GM18909 (cell line): ENCODE data around the gene NAP1L1.

Source experiments
- ATAC-seq: cut with Tn5 transposase; IDR thresholded peaks from one replicate; pipeline ENCODE4 v1.9.1; 2021; ENCODE audit warnings: mild to moderate bottlenecking; ENCODE audit not compliant: unreplicated experiment, poor library complexity

NAP1L1 gene, protein sequence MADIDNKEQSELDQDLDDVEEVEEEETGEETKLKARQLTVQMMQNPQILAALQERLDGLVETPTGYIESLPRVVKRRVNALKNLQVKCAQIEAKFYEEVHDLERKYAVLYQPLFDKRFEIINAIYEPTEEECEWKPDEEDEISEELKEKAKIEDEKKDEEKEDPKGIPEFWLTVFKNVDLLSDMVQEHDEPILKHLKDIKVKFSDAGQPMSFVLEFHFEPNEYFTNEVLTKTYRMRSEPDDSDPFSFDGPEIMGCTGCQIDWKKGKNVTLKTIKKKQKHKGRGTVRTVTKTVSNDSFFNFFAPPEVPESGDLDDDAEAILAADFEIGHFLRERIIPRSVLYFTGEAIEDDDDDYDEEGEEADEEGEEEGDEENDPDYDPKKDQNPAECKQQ

DNA sequence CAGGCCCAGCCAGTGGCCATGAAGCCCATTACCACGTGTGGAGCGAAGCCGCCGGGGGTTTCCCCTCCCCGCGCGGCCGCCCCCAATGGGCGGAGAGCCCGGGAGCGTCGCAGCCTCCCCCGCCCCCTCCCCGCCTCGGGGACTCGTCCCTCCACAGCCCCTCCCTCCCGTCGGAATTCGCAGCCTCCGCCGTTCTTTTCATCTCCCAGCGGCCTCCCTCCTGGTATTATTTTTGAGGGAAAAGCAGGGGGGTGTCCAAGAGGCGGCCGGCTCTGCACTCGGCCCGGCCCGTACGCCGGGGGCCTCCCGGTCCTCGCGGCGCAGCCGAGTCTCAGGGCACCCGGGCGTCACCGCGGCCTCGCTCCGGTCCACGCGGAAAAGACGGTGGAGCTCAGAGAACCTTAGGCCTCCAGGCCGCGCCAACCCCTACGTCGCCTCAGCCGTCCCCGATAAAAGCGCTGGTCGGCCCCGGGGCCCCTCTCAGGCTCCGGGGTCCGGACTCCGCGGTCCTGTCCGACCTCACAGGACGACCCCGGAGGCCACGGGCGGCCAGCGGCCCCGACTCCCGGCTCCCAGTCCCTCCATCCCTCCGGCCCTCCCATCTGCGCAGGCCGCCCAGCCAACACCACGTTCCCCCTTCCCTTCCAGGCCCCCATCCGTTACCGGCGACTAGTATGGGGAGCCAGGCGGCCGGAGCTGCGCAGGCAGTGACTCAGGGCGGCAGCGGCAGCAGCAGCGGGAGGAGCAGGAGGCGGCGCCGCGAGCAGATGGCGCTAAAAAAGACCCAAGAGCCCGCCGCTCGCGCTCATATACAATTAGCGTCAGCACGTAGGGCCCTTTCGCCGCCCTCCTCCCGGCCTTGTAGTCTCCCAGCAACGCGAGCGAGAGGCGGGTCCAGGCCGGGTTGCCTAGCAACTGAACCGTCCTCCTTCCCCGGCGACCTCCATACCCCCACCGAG is at the start of gene NAP1L1:
Gene NAP1L1, minus strand, starts transcription at position 782 of the 959 bp plus-strand sequence. CDS start 10,466 bp downstream, outside the sequence.
- peak; percentile 95 for ATAC-seq

DNA sequence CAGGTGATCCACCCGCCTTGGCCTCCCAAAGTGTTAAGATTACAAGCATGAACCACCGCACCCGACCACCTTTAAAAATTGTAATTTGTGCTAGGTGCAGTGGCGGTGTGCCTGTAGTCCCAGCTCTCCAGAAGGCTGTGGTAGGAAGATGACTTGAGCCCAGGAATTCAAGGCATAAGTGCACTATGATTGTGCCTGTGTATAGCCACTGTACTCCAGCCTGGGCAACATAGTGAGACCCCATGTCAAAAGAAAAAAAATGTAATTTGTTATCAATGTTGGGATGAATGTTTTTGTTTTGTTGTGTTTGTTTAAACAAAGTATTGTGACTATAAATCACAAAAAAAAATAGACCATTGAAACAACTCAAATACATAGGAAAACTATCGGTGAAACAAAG is 43.1 kb upstream of the NAP1L1 start:
- no peak for ATAC-seq

DNA sequence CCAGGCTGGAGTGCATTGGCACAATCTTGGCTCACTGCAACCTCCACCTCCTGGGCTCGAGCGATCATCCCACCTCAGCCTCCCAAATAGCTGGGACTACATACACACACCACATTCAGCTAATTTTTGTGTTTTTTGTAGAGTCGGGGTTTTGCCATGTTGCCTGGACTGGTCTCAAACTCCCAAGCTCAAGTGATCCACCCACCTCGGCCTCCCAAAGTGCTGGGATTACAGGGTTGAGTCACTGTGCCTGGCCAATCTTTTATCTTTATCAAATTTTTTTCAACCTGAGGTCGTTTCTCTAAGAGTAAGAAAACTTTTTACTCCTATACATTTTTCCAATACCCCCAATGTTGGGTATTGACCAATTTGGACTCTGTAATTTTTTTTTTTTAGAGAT is 40.0 kb upstream of the NAP1L1 start:
- ATAC-seq = no peak

DNA sequence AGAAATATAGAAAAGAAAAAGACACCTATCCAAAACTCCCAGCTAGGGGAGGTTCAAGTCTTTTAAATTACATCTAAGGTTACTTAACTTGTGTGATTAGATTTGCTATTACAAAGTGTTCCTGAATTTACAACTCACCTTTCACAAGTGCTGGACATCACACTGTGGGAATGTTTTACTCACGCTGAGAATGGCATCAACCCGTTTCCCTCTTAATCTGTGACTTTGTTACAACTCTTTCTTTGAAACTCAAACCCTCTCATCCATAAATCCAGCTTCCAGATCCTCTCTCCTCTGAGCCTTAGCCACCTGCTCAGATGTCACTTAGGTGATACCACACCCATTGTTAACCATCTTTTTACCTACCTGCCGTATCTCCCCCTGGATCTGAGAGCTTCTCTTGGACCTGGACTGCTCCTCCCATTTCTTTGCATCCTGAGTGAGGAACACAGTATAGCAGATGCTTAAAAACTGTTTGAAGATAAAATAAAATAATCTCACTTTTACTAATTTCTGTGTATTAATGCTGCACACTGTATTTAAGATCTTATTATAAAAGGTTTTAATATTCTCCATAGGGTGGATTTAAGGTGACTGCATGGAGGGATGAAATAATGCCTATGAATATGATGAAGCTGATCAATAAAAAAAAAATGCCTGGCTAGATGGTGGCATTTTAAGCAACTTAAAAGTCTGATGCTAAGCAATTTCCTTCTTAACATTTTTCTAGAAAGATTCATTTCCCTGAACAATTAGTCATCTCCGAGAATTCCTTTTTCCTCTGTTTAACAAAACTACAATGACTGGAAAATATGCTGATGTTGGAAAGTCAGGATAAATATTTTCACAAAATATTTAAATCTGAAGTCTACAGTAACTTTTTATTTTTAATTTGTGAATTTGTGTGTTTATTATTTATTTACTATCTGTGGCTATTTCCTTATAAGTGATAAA is 39.1 kb upstream of the NAP1L1 start:
- ATAC-seq = no peak

DNA sequence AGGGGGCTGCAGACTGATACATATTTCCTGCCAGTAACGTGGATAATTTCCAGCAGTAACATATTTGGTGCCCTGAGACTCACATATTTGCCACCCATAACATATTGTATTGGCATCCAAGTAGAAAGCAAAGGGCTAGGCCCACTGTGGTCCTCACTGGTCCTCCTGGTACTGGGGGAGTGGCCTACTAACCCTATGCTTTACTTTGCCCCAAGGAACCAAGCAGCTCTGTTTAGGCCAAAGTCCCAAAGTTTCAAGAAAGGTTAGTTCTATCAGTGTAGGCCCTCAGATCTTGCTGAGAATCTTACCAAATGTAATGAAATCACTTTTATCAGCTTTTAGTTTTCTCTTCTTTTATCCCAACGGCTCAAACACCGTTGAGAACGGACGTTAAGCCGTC is 35.4 kb upstream of the NAP1L1 start:
- no peak for ATAC-seq

DNA sequence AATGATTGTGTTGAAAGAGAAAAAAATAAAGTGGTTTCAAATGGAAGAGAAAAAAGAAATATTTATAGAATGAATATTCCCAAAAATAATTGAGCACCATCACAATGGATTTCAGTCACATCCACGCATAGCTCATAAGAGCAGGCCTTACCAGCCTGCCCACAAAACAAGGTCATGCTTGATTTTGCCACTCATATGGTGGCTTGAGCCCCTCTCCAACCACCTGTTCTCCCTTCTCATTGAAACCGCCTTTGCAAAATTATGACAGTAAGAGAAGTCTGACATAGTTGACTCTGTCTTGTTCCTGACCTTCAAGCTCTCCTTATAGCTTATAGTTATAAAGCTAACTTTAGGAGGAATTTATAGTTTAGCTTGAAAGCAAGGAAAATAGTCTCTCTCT is 33.3 kb upstream of the NAP1L1 start:
- no peak for ATAC-seq

DNA sequence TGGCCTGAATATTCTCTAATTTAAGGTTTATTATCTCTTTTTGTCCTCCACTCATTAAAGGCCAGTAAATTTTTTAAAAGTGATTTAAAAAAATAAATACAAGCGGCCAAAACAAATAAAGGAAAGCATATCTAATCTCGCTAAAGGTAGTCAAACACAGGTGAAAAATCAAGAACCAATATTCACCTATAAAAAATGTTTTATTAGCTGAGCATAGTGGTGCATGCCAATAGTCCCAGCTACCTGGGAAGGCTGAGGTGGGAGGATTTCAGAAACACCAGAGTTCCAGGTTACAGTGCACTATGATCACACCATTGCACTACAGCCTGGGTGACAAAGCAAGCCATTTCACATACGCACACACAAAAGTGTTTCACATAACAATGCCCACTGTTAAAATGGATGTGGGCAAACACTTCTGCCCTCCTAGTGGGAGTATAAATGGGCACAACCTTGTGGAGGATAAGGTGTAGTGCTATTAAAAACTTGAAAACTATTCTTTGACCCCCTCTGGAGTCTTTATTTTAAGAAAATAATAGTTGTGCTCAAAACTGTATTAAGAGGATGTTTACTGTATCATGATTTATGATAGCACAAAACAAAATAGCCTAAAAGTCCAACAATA is 32.7 kb upstream of the NAP1L1 start:
- no peak for ATAC-seq

DNA sequence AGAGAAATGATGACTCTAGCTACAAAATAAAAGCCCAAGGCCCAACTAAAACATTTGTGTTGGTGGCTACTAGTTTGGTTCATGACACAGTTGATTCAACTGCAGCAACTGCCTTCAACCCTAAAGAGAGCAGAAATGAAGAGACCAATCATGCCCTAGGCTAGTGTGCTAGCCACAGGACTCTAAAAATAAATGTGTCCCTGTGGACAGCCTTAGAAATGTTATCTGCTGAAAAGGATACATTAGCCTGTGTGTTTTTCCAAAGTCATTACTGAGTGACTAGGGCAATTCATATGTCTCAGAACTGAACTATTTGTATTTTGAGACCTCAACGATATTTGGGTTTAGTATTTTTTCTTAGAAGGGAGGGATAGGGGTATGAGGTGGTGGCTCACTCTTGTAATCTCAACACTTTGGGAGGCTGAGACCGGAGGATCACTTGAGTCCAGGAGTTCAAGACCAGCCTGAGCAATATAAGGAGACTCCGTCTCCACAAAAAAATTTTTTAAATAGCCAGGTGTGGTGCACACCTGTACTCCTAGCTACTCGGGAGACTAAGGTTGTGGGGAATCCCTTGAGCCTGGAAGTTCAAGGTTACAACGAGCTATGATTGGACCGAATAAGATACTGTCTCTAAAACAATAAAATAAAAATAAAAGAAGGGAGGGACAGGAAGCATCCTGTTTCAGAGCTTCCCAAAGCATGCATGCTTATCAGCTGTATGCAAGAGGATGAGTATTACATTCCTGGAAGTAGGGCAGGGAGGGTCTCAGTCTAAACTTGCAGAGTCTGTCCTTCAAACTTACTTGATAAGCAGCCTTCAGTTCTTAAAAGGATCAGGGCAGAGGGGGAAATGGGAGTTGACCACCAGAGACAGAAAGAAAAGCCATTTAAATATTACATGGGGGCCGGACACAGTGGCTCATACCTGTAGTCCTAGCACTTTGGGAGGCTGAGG is 29.6 kb upstream of the NAP1L1 start:
- ATAC-seq = no peak

DNA sequence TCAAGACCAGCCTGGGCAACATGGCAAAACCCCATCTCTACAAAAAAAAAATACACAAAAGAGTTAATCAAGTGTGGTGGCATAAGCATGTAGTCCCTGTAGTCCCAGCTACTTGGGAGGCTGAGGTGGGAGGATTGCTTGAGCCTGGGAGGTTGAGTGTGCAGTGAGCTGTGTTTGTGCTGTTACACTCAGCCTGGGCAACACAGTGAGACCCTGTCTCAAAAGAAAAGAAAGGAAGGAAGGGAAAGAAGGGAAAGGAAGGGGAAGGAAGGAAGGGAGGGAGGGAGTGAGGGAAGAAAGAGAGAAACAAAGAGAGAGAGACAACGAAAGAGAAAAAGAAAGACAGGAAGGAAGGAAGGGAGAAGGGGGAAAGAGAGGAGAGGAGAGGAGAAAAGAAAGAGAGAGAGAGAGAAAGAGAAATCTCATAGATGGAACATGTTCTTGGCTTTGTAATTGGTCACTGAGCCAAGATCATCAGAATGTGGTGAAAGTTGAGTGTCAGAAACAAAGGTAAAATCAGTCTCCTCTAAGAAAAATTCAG is 26.8 kb upstream of the NAP1L1 start:
- ATAC-seq = no peak

DNA sequence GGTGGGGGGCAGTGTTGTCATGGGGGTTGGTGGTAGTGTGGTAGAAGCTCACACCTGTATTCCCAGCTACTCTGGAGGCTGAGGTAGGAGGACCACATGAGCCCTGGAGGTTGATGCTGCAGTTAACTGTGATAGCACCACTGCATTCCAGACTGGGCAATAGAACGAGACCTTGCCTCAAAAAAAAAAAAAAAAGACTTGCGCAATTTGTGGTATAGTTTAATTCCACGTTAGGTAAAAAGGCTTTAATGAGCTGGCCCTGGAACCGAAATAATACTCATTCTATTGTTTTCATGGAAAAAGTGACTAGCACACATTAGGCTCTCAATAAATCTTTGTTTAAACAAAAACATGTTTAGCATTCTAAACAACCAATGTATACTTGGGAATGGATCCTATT is 25.4 kb upstream of the NAP1L1 start:
- no peak for ATAC-seq

DNA sequence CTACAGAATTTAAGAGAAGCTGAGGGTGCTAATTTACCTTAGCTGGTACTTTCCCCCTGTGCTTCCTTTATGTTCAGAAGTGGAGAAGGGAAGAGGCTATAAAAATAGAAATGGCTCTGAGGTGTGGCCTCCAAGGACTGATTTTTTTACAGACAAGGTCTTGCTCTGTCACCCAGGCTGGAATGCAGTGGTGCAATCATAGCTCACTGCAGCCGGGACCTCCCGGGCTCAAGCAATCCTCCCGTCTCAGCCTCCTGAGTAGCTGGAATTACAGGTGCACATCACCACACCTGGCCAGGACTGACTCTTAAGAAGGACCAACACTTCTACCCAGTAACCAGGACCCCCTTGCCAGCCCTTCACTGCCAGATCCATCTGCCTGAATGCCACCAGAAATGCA is 23.9 kb upstream of the NAP1L1 start:
- no peak for ATAC-seq

DNA sequence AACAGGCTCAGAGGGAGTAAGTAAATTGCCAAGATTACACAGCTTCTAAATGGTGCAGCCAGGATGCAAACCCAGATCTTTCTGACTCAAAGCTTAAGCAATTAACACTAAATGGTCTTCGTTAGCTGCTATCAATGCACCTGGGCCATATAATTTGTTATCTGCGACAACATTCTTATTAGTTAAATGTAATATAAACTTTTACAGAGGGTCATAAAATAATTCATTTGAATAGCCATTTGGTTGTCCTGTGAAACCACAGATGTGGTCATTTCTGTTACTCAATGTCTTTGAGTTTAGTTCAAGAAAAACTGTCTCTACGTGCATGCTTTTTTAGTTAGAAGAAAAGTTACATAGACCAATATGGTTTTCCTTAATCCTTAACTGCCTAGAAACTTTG is 22.1 kb upstream of the NAP1L1 start:
- no peak for ATAC-seq

DNA sequence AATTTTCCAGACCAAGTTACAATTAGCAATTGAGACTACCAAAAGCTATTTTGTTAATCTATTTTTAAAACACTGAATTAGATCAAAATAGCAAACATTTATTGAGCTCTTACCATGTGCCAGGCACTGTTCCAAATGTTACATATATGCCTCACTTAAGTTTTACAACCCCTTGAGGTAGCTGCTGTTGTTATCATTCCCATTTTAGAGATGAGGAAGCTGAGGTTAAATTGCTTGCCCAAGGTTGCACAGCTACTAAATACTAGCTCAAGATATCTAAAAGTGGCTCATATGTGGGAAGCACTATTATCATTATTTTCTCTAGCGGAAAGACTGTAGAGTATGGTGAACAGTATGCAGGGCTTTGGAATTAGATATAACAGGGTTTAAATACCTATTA is 19.5 kb upstream of the NAP1L1 start:
- no peak for ATAC-seq

DNA sequence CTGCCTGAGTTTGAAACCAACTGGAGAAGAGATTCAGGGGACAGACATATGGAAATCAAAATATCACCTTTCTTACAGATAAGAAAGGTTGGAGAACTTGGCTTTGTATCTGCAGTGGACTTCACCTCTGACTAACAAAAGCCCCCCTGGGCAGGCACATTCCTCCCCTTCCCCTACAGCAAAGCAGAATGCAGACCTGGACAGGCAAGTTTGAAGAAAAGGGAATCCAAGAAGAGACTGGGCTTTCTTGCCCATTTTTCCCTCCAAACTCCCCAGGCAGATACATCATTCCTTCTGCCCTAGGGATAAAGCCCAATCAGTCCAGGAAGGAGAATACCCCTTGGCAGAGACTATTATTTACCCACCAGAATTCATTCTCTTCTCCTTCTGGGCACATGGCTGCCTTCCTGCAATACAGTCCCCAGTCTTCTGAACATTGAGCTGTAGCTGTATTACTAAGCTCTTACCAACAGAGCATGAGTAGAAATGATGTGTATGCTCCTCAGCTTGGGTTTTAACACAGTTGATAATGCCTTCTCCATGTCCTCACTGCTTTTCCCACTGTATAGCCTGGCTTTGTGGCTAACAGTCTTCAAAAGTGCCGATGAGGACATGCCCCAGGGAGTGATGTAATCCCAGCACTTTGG is 17.4 kb upstream of the NAP1L1 start:
- ATAC-seq = no peak

DNA sequence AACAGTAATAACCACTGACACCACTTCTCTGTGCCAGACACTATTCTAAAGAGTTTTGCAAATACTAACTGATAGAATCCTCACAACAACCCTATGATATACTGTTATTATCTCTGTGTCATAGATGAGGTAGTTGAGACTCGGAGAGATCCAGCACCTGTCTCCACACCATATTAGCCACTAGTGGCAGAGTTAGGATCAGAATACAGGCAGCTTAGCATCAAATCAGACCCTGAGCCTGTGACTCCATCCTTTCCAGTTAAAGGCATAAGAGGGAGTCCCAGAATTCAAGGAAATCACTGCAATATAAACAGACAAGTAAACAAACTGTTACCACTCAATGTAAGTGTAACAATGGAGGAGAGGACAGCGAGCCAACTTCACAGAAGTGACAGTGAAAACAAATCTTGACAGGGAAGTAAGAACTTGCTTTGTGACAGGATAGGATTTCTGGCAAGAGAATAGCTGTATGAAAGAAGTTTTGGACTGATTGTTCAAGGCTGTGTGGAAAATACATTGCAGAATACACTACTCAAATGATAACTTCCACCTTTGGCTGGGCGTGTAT is 11.7 kb upstream of the NAP1L1 start:
- no peak for ATAC-seq

DNA sequence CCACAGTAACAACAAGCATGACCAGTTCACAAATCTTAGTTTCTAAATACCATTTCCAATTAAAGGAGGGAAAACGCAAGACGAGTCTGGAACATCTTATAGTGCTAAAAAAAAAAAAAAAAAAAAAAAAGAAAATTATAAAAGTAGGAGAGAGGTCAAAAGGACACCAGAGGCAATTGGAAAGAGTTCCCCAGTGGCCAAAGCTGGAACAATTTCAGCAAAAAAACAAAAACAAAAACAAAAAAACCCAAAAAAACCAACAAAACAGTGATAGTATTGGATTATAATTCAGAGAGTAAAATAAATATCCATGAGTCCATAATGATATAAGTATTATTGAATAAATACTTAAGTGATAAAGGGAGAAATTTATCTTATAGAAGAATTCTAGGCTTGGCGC is 10.3 kb upstream of the NAP1L1 start:
- no peak for ATAC-seq

DNA sequence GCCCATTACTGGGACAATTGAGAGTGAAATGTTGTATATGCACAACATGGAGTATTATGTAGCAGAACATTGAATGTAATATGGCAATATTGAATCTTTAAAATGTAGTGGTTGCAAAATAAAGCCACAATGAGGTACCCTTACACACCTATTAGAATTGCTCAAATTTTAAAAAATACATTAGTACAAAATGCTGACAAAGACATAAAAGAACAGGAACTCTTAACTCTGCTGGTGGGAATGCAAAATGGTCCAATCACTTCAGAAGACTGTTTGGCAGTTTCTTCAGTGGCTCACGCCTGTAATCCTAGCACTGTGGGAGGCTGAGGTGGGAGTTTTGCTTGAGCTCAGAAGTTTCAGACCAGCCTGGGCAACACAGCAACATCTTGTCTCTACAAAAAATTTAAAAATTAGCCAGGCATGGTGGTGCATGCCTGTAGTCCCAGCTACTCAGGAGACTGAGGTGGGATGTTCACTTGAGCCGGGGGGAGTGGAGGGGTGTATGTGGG is 6.8 kb upstream of the NAP1L1 start:
- no peak for ATAC-seq

DNA sequence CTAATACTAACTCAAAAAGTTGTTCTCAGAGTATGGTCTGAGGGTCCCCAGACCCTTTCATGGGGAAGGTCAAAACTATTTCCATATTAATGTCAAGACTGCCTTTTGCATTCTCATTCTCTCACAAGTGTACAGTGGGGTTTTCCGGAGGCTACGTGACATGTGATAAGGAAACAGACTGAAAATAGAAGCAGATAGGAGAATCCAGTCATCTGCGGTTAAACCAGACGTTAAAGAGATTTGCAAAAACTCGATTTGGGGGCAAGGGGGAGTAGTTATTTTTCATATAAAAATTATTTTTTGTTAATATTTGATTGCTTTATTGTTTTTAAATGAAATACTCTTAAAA is 1.0 kb upstream of the NAP1L1 start:
- no peak for ATAC-seq
